Pancreas (tissue), 10 donors: ENCODE results near the gene PNPLA8. TPM values are rescaled to one million over a fixed set of nuclear protein-coding genes. Genes with fewer than 3 reads are reported as not detected.
"Not testable (repeated sequence)": the region's sequence is repeated elsewhere in the genome, so short reads cannot be mapped to it uniquely, and the experiment has no call there.

ENCODE experiments used
- ATAC-seq, 4 donors: fragments of 200-7000 bp; cut with Tn5 transposase; one replicate each; pipeline versions ENCODE4 v1.8.0 to v1.9.1; 2020; ENCODE audit warnings: mild to moderate bottlenecking in 4 of 4, moderate library complexity in 4 of 4
- DNase-seq, 6 donors: peaks; one replicate each; pipeline ENCODE4 v3.0.0-alpha.2; 2020
- FAIRE-seq: peaks from 2 replicates; lab custom pipeline; 2012; peaks lifted over from hg19 to GRCh38; lab: Jason Lieb, UNC
- H3K27ac ChIP-seq, 4 donors: fragments of 200-600 bp; sonication (generic); 1 replicate in 3 of 4; 2 replicates in 1 of 4; pipeline versions ENCODE4 v1.5.0 to v1.8.0; 2020
- H3K27me3 ChIP-seq, 4 donors: fragments of 200-600 bp; one replicate each; pipeline ENCODE4 v1.8.0; 2021
- H3K36me3 ChIP-seq, 3 donors: fragments of 200-600 bp; sonication (generic) in 1 of 3; one replicate each; pipeline versions ENCODE4 v1.5.0 to v1.8.0; 2020 to 2021
- H3K4me1 ChIP-seq, 3 donors: fragments of 200-600 bp; one replicate each; pipeline ENCODE4 v1.8.0; 2021
- H3K4me3 ChIP-seq, 4 donors: fragments of 200-600 bp; sonication (generic) in 2 of 4; one replicate each; pipeline versions ENCODE4 v1.5.0 to v1.8.0; 2020 to 2021
- H3K9me3 ChIP-seq, 4 donors: fragments of 200-600 bp; one replicate each; pipeline ENCODE4 v1.8.0; 2021
- CTCF ChIP-seq, 4 donors: fragments of 200-600 bp; sonication (generic) in 3 of 4; IDR thresholded peaks; one replicate each; pipeline versions ENCODE4 v1.5.0 to v1.8.0; 2021; ENCODE audit warnings: antibody characterized with exemption in 4 of 4
- WGBS, 2 donors: extraction: QIAGEN DNeasy Blood & Tissue Kit; methylation state at CpG; one replicate each; pipeline ENCODE4 v1.1.7; 2013; 5-methylcytosine and 5-hydroxymethylcytosine counted together
- intact Hi-C, 3 donors: fragments of 100-400 bp; cut with DNase I; formaldehyde crosslinking; loops; one replicate each; pipeline versions ENCODE4 v1.11.1 to v1.14.2; 2022
- polyA plus RNA-seq, 2 donors: library from polyadenylated mRNA; stranded (reverse); fragments of 200-250 nt; gene quantifications; one replicate each; pipeline ENCODE4 v1.2.3, GENCODE V29; 2013
- total RNA-seq, 6 donors: library from RNA; stranded (reverse); fragmentation: NEBNext Ultra II Directional in 4 of 6; extraction: Animal tissue kit (Norgen Biotek cat#: 25700) in 4 of 6; gene quantifications; one replicate each; pipeline versions ENCODE4 v1.2.1 to v1.2.4, GENCODE V29; 2021 to 2023
- donor health status: healthy with polysubstance abuse.
- donor health status: DM: no; HTN: no; CAD: no; lungs with moderate emphysema.
- donor health status: DM: no; HTN: no; CAD: no.
- donor health status: control.
- donor health status: control.
- donor health status: Bipolar disorder and iron deficiency.
- donor health status: DM: yes; HTN: yes; CAD: no.
- donor health status: DM: no; HTN: no; CAD: no.
- donor health status: DM: no; HTN: no; CAD: no.
- donor health status: DM: yes; HTN: yes; CAD: no.

The PNPLA8 gene
- total and polyA plus RNA-seq, 8 donors, result 5.2 to 13.4 (median 10.1) TPM

GRCh38 chr7:108517951-108518350 is 8.0 kb downstream of the PNPLA8 start:
- ATAC-seq, result no peak
- no peak for DNase-seq
- no peak for TF ChIP-seq CTCF (IDR thresholded peaks at IDR 0.05)
- peaks cover 0 to 14% (median 2%) of the 10 kb centered on the region in 3 donors for H3K4me1 ChIP-seq
- H3K9me3 ChIP-seq, result no peaks in the 10 kb centered on the region
- H3K27ac ChIP-seq, result no peak overlapping the region
- FAIRE-seq, result no peak
- intact Hi-C loops, result no loop called here
- no peaks in the 10 kb centered on the region for H3K27me3 ChIP-seq
- H3K4me3 ChIP-seq, result no peak overlapping the region
- H3K36me3 ChIP-seq, result peaks cover 0 to 25% (median 8%) of the 10 kb centered on the region in 3 donors
- WGBS, 2 donors, result 98 to 100% methylated on average over 3 of the region's 3 CpGs

GRCh38 chr7:108515630-108516029 is 10.3 kb downstream of the PNPLA8 start:
- no peak for TF ChIP-seq CTCF (IDR thresholded peaks at IDR 0.05)
- H3K4me1 ChIP-seq, result peaks cover 0 to 2% (median 0%) of the 10 kb centered on the region in 3 donors
- H3K36me3 ChIP-seq, result peaks cover 0 to 39% (median 8%) of the 10 kb centered on the region in 3 donors
- 87 to 91% methylated on average over 2 of the region's 2 CpGs for WGBS, 2 donors
- H3K4me3 ChIP-seq, result no peak overlapping the region
- DNase-seq (no peak), ATAC-seq (no peak), FAIRE-seq (no peak)
- intact Hi-C loops, result no loop called here
- H3K27ac ChIP-seq, result no peak overlapping the region
- no peaks in the 10 kb centered on the region for H3K9me3 ChIP-seq
- H3K27me3 ChIP-seq, result no peaks in the 10 kb centered on the region

GRCh38 chr7:108515013-108515412 is 10.9 kb downstream of the PNPLA8 start:
- WGBS, 2 donors, result 82 to 88% methylated on average over 3 of the region's 3 CpGs
- Histone ChIP-seq H3K4me1 (no peaks in the 10 kb centered on the region), H3K4me3 (no peak overlapping the region), H3K9me3 (no peaks in the 10 kb centered on the region), H3K27me3 (no peaks in the 10 kb centered on the region), H3K27ac (no peak overlapping the region), H3K36me3 (peaks cover 0 to 39% (median 8%) of the 10 kb centered on the region in 3 donors)
- no peak for ATAC-seq
- DNase-seq, result no peak
- intact Hi-C loops, result no loop called here
- no peak for TF ChIP-seq CTCF (IDR thresholded peaks at IDR 0.05)
- no peak for FAIRE-seq

GRCh38 chr7:108511939-108512338 is 14.0 kb downstream of the PNPLA8 start:
- DNase-seq, result no peak
- intact Hi-C loops, result no loop called here
- Histone ChIP-seq H3K36me3 (peaks cover 0 to 25% (median 8%) of the 10 kb centered on the region in 3 donors), H3K4me3 (no peak overlapping the region), H3K27me3 (no peaks in the 10 kb centered on the region), H3K9me3 (no peaks in the 10 kb centered on the region), H3K27ac (no peak overlapping the region), H3K4me1 (no peaks in the 10 kb centered on the region)
- FAIRE-seq, result no peak
- no peak for TF ChIP-seq CTCF (IDR thresholded peaks at IDR 0.05)
- no peak for ATAC-seq
- WGBS, 2 donors, result 92 to 96% methylated on average over 4 of the region's 4 CpGs

- H3K4me1 ChIP-seq, FAIRE-seq, H3K27ac ChIP-seq, DNase-seq, ATAC-seq, intact Hi-C loops, H3K27me3 ChIP-seq, H3K4me3 ChIP-seq, H3K9me3 ChIP-seq, H3K36me3 ChIP-seq: not testable (repeated sequence)
- 96 to 100% methylated on average over 3 of the region's 3 CpGs for WGBS, 2 donors
These were observed 21.4 kb downstream of the PNPLA8 start for GRCh38 chr7:108504576-108504975.
